ENCODE measurements around the gene HSP90AB1. TPM values are rescaled to one million over a fixed set of nuclear protein-coding genes. Genes with fewer than 3 reads are reported as not detected.

The HSP90AB1 gene
- total and polyA plus RNA-seq, 9 of the 15 experiments (the other 6 are each of a cell fraction or from before 2014, with no cell fraction given), result 1,780 to 3,358 (median 2,262) TPM

DNA sequence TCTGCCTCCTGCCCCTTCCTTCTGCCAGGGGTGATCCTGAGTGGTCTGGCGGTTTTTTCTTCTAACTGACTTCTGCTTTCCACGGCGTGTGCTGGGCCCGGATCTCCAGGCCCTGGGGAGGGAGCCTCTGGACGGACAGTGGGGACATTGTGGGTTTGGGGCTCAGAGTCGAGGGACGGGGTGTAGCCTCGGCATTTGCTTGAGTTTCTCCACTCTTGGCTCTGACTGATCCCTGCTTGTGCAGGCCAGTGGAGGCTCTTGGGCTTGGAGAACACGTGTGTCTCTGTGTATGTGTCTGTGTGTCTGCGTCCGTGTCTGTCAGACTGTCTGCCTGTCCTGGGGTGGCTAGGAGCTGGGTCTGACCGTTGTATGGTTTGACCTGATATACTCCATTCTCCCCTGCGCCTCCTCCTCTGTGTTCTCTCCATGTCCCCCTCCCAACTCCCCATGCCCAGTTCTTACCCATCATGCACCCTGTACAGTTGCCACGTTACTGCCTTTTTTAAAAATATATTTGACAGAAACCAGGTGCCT lies 13.3 kb upstream of the HSP90AB1 start:
- intact Hi-C loops (cut with micrococcal nuclease), result loop anchor here (1.0 kb wide), 1 partner anchor 61 kb away; no protein-coding TSS in a partner anchor
- in situ Hi-C loops (cut with MboI), result no loop called here
- H3K27me3 ChIP-seq (ENCODE audit: control insufficient read depth in 2 of 2, insufficient read depth in 2 of 2, low read length in 2 of 2), result no peaks in the 10 kb centered on the region
- POLR2A ChIA-PET, result interaction anchor here (0.7 to 6.0 kb wide), 6 partner anchors 9 to 101 kb away, joined by 3 to 90 read pairs (median 3); partner anchors contain the start of genes HSP90AB1 and SLC29A1
- H2AFZ ChIP-seq (ENCODE audit: low read depth, low read length), result no peak overlapping the region
- no peak overlapping the region for H3K27ac ChIP-seq (ENCODE audit: extremely low read depth, low read depth, low read length)
- BruUV-seq (replicated peaks), result TSS peak; percentile 32
- H4K20me1 ChIP-seq (replicated peaks; ENCODE audit: control insufficient read depth, insufficient read depth, low read length), result no peaks in the 10 kb centered on the region
- no peak overlapping the region for H3K4me3 ChIP-seq
- H3K4me2 ChIP-seq (ENCODE audit: insufficient read depth, low read length), result no peak overlapping the region
- ATAC-seq (no peak), FAIRE-seq (no peak), DNase-seq (ENCODE audit: extremely low read depth in 1 of 4, low spot score in 3 of 4) (no peak)
- peaks cover 63% of the 10 kb centered on the region for H3K36me3 ChIP-seq (ENCODE audit: control insufficient read depth, insufficient read depth, low read length)
- H3K9ac ChIP-seq (ENCODE audit: insufficient read depth in 1 of 2, low read depth in 2 of 2, low read length in 2 of 2), result peak overlapping the region in 1 of 2 experiments; percentile 55; a peak in 2 of 4 replicates
- H3K79me2 ChIP-seq (ENCODE audit: control insufficient read depth, insufficient read depth, low read length), result peaks cover 2% of the 10 kb centered on the region; the same call in 1 of the 3 replicates
- 77% methylated on average over 14 of the region's 14 CpGs for WGBS (ENCODE audit: insufficient coverage, low coverage, missing lambda C conversion rate)
- H3K4me1 ChIP-seq (replicated peaks in 1 of 2; ENCODE audit: control insufficient read depth in 2 of 2, insufficient read depth in 2 of 2, low read length in 2 of 2), result peaks cover 16 to 37% of the 10 kb centered on the region in 2 experiments; a peak in 4 of 5 replicates
- CTCF ChIA-PET (ENCODE audit: low intra/inter-chr PET ratio), result interaction anchor here (0.7 to 3.3 kb wide), 4 partner anchors 14 to 138 kb away, joined by 3 to 26 read pairs (median 5); no protein-coding TSS in a partner anchor
- no peaks in the 10 kb centered on the region for H3K9me1 ChIP-seq (ENCODE audit: control insufficient read depth, insufficient read depth, low read length)
- TF ChIP-seq, protein P1, sequence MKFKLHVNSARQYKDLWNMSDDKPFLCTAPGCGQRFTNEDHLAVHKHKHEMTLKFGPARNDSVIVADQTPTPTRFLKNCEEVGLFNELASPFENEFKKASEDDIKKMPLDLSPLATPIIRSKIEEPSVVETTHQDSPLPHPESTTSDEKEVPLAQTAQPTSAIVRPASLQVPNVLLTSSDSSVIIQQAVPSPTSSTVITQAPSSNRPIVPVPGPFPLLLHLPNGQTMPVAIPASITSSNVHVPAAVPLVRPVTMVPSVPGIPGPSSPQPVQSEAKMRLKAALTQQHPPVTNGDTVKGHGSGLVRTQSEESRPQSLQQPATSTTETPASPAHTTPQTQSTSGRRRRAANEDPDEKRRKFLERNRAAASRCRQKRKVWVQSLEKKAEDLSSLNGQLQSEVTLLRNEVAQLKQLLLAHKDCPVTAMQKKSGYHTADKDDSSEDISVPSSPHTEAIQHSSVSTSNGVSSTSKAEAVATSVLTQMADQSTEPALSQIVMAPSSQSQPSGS (CRISPR knock-in tag; IDR thresholded peaks at IDR 0.05), result no peak
- TF ChIP-seq, protein P2, sequence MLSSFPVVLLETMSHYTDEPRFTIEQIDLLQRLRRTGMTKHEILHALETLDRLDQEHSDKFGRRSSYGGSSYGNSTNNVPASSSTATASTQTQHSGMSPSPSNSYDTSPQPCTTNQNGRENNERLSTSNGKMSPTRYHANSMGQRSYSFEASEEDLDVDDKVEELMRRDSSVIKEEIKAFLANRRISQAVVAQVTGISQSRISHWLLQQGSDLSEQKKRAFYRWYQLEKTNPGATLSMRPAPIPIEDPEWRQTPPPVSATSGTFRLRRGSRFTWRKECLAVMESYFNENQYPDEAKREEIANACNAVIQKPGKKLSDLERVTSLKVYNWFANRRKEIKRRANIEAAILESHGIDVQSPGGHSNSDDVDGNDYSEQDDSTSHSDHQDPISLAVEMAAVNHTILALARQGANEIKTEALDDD (IDR thresholded peaks at IDR 0.05), result no peak
- TF ChIP-seq RBM17 (IDR thresholded peaks at IDR 0.05; ENCODE audit: borderline replicate concordance, low read depth, low read length) (no peak), ZNF311 (CRISPR knock-in tag; IDR thresholded peaks at IDR 0.05) (no peak), ZKSCAN8 (CRISPR knock-in tag; IDR thresholded peaks at IDR 0.05) (no peak), XRCC3 (IDR thresholded peaks at IDR 0.05) (no peak)
- TF ChIP-seq, protein P3, sequence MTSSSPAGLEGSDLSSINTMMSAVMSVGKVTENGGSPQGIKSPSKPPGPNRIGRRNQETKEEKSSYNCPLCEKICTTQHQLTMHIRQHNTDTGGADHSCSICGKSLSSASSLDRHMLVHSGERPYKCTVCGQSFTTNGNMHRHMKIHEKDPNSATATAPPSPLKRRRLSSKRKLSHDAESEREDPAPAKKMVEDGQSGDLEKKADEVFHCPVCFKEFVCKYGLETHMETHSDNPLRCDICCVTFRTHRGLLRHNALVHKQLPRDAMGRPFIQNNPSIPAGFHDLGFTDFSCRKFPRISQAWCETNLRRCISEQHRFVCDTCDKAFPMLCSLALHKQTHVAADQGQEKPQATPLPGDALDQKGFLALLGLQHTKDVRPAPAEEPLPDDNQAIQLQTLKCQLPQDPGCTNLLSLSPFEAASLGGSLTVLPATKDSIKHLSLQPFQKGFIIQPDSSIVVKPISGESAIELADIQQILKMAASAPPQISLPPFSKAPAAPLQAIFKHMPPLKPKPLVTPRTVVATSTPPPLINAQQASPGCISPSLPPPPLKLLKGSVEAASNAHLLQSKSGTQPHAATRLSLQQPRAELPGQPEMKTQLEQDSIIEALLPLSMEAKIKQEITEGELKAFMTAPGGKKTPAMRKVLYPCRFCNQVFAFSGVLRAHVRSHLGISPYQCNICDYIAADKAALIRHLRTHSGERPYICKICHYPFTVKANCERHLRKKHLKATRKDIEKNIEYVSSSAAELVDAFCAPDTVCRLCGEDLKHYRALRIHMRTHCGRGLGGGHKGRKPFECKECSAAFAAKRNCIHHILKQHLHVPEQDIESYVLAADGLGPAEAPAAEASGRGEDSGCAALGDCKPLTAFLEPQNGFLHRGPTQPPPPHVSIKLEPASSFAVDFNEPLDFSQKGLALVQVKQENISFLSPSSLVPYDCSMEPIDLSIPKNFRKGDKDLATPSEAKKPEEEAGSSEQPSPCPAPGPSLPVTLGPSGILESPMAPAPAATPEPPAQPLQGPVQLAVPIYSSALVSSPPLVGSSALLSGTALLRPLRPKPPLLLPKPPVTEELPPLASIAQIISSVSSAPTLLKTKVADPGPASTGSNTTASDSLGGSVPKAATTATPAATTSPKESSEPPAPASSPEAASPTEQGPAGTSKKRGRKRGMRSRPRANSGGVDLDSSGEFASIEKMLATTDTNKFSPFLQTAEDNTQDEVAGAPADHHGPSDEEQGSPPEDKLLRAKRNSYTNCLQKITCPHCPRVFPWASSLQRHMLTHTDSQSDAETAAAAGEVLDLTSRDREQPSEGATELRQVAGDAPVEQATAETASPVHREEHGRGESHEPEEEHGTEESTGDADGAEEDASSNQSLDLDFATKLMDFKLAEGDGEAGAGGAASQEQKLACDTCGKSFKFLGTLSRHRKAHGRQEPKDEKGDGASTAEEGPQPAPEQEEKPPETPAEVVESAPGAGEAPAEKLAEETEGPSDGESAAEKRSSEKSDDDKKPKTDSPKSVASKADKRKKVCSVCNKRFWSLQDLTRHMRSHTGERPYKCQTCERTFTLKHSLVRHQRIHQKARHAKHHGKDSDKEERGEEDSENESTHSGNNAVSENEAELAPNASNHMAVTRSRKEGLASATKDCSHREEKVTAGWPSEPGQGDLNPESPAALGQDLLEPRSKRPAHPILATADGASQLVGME (CRISPR knock-in tag; IDR thresholded peaks at IDR 0.05), result no peak
- H3K9me3 ChIP-seq (replicated peaks; ENCODE audit: control insufficient read depth, insufficient read depth, low read depth, low read length), result no peaks in the 10 kb centered on the region

Data from K562 (cell line).